Hematopoietic multipotent progenitor cell treated with erythropoietin and hydrocortisone succinate and interleukin-3 and kit ligand, for 4 days (in vitro differentiated cells): ENCODE data around the gene SH3BP5L.
"Not testable (repeated sequence)": the region's sequence is repeated elsewhere in the genome, so short reads cannot be mapped to it uniquely, and the experiment has no call there.

Experiments used
- DNase-seq: peaks from one replicate; pipeline ENCODE4 v3.0.0-alpha.2; 2015

Gene SH3BP5L

DNA sequence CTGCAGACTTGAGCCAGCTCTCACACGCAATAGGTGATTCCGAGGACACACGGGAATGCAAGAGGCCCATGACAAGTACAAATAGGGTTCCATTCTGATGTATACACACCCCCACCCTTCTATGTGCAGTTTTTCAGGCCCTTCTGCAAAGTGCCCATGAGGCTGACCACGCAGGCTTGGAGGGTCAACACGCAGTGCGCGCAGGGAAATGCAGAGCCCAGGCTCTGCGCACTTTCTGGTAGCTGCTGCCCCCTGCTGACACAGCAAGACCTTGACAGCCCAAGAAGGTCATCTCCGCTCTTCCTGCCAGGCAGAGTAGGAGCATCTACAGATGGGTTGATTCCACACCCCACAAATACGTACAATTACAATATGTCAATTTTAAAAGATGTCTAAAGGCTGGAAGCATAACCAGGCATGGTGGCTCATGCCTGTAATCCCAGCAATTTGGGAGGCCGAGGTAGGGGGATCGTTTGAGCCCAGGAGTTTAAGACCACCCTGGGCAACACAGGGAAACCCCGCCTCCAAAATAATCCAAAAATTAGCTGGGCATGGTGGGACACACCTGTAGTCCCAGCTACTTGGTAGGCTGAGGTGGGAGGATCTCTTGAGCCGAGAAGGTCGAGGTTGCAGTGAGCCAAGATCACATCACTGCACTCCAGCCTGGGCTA lies 18.5 kb downstream of the SH3BP5L start:
- DNase-seq, result peak; percentile 87

DNA sequence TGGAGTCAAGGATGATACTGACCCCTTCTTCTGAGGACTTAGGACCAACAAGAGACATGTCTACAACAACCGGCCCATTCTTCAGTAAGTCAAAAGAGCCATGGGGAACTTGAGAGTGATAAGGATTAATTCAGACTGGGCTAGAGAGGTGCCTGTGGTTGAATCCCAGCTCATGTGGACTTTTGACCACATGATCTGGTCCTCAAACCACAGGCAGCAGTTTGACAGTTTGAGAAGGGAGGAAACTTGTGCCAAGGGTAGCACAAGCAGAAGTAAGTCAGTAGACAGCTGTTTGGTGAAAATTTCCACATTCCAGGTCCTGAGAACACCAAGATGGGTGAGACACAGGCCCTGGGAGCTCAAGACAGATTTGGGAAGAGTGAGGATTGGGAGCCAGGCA lies 19.8 kb downstream of the SH3BP5L start:
- DNase-seq, result peak; percentile 89

DNA sequence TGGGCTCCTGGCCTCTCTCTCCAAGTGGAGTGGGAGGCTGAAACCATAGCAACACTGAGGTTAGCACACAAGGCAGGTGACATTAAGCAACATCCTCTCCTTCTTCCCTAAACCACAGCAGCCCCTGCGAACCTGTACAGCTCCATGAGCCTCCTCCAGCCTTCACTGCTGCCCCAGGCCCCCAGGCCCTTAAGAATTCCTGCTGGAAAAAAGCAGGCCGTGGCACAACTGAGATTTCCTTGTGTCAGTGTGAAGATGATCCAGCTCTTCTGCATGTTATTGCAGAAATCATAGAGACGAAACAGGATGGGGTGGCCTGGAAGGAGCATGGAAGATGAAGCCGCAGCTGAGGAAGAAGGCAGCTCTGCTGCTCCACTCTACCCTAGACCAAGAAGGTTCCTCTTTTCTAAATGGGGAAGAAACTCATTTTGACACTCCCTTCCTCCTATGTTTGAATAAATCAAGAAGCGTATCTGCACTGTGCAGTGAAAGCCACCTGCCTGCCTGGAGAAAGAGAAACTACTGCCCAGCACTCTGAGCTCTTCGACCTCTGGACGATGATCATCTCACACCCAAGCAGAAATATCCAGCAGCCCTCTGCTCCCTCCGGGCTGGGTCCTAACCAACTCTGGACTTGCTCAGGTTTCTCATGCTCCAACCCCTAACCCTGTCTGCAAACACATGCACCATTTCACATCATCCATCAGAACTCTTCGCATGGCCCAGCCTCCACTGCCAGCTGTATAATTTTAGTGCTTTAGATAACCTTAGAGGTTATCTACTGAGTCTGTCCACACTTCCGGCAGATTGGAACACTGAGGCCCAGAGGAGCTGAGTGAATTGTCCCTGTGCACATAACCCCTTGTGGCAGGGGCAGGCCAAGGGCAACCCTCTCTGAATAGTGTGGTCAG lies 20.7 kb downstream of the SH3BP5L start:
- DNase-seq, result peak; percentile 93

DNA sequence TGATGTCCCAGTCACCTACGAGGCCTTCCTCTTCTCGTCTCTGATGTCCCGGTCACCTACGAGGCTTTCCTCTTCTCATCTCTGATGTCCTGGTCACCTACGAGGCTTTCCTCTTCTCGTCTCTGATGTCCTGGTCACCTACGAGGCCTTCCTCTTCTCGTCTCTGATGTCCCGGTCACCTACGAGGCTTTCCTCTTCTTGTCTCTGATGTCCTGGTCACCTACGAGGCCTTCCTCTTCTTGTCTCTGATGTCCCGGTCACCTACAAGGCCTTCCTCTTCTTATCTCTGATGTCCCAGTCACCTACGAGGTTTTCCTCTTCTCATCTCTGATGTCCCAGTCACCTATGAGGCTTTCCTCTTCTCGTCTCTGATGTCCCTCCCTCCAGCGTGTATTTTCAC lies 22.2 kb downstream of the SH3BP5L start:
- DNase-seq, result not testable (repeated sequence)

DNA sequence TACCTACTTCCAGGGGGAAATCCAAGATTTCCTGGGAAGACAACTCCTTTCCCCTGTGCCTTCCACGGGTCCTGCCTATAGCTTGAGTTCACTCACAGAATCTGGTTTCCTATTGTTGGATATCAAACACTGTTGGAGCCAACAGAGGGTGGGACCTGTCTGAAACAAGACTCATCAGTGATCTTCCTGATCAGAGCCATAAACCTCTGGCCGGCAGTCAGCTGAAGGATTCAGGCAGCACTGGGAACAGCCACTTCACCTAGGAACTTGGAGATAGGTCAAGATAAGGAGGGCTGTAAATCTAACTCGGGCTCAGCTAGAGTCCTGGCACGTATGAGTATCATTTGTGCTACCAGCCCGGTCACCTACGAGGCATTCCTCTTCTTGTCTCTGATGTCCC lies 23.3 kb downstream of the SH3BP5L start:
- DNase-seq, result no peak

DNA sequence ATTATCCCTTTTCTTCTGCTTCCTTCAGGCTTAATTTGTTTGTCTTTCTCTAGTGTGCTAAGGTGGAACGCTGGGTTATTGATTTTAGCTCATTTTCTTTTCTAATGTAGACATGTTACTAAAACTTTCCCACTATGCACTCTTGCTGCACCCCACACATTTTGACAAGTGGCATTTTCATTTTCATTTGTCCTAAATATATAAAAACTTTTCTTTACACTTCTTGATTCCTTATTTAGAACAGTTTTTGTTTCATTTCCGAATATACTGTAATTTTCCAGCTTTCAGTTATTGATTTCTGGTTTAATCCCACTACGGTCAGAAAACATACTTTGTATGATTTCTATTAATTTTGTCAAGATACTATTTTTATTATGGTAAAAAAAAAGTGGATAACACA lies 25.3 kb downstream of the SH3BP5L start:
- DNase-seq, result no peak

DNA sequence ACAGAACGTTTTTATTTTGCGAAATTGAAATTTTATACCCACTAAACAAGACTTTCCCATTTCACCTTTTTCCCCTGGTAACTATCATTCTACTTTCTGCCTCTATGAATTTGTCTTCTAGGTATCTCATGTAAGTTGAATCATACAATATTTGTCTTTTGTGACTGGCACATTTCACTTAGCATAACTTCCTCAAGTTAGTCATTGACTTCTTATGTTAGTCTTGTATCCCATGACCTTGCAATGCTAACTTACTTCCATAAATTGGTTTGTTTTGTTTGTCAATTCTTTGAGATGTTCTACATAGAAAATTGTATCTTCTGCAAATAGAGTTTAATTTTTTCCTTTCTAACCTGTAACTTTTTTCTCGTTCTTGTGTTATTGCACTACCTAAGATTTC lies 26.9 kb downstream of the SH3BP5L start:
- no peak for DNase-seq

DNA sequence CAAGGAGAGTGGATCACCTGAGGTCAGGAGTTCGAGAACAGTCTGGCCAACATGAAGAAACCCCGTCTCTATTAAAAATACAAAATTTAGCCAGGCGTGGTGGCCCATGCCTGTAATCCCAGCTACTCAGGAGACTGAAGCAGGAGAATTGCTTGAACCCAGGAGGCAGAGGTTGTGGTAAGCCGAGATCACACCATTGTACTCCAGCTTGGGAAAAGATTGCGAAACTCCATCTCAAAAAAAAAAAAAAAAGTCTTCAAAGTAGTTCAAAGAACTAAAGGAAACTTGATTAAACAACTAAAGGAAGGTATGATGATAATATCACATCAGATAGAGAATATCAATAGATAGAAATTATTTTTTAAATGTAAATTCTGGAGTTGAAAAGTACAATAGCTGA lies 31.1 kb downstream of the SH3BP5L start:
- DNase-seq, result not testable (repeated sequence)

DNA sequence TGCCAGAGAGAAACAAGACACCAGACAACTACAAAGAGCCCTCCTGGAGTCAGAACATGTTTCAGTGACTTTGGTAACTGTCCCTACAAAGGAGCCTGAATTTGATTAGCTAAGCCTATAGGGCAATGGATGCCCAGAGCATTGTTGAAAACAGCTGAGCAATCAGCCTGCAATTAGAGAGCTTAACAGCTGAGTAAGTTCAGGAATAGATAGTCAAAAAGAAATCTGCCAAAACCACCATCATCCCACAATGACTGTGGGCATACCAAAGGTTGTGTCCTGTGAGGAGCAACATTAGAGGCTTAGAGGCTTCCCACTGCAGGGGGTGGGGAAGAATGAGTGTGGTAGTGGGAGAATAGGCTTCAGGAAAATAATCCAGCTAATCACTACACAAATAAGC lies 32.1 kb downstream of the SH3BP5L start:
- no peak for DNase-seq

DNA sequence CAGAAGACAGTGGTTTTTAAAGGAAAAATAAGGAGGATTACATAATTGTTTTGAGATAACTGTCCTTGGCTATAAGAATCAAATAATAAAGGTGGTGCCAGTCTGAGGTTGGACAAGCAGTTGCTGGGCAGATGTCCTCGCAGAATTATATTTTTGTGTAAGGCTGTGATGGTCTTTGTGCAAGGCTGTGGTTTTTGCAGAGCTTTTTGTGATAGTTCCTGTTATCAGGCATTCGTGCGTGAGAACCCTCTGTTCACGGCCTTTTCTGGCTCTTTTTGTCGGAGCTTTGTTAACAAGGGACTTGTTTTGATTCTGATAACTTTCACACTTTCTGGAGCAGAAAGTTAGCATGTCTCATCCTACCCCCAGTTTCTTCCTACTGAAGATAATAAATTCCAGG lies 33.4 kb downstream of the SH3BP5L start:
- DNase-seq, result peak; percentile 27

DNA sequence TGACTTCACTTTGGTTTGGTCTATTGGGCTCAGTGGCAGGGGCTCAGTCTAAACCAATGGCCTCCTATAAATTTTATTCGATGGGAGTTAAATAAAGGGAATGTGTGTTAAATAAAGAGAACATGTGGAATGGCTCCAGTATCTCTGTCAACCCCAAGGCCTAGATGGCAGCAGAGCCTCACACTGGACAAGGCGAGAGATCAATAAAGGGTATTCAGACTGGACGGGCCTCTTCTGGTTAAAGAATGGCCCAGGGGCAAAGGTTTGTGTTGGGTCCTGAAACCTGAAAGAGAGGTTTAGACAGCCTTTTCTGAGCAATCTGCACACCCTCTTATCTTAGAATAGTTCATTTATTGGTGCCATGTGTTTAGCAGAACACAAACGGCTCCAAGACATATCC lies 34.7 kb downstream of the SH3BP5L start:
- no peak for DNase-seq

DNA sequence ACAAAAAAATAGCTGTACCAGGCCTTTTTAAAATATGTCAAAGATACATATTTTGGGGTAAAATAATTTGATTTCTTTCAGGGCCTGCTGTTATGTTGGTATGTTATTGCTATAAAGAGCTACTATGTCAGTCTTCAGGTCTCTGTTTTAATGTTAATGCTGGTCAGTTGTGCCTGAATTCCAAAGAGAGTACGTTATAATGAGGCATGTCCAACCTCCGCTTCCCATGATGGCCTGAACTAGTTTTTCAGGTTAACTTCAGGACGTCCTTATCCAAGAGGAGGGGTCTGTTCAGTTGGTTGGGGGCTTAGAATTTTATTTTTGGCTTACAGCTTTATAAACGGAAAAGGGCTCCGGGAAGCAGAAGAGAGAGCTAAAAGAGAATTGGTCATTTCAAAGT lies 35.3 kb downstream of the SH3BP5L start:
- no peak for DNase-seq

DNA sequence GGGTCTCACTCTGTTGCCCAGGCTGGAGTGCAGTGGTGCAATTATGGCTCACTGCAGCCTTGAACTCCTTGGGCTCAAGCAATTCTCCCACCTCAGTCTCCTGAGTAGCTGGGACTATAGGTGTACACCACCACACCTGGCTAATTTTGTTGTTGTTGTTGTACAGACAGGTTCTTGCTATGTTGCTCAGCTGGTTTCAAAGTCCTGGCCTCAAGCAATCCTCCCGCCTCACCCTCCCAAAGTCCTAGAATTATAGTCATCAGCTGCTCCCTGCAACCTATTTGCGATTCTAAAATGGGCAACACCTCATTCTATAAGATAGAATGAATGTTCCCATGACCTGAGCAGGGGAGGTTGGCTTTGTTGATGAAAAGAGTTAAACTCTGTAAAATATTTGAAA lies 36.4 kb downstream of the SH3BP5L start:
- DNase-seq, result not testable (repeated sequence)

DNA sequence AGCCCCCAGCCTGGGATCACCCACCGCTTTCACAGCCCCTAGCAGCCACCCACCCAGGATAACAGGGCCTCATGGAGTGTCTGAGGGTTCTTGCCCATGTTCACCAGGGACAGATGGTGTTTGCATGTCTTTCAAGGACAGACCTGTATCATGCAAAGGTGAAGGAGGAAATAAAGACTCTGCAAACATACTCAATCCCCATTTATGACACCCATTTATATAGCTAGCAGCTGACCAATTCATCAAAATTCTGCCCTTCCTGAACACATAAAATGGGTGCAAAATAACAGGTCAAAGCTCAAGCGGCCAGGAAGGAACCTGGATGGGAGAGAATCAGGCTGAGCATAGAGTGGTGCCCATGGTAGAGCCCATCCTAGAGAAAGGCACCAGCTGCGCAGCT lies 37.4 kb downstream of the SH3BP5L start:
- no peak for DNase-seq

DNA sequence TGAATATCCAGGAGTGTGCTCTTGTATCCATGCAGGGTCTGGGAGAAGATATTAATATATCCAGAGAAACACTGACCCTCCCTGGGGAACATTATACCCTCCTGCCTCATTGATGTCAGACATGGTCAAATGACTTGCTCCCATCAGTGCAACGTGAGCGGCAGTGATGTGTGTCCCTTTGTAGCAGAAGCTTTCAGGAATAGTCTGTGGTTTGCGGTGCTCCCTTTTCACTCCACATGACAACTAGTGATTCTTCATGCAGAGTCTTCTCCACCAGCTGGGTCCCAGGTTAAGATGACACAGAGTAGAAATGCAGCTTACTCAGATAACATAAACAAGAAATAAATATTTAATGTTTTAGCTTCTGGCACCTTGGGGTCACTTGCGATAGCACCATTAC lies 38.3 kb downstream of the SH3BP5L start:
- no peak for DNase-seq

DNA sequence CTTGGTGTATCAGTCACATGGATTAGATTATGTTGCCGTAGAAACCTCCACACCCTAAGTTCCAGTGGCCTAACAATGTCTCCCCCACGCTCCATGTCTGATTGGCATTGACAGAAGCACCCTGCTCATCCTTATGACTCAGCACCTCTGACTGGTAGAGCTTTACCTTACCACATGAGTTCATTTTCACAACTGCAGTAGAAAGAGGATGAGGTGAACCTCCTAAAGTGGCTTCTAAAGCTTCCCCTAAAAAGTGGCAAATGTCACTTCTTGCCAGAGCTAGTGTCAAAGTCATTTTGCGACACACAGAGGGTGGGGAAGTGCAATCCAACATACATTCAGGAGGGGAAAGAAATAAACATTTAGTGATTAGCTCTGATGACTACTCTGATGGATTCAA lies 39.6 kb downstream of the SH3BP5L start:
- peak; percentile 33 for DNase-seq

DNA sequence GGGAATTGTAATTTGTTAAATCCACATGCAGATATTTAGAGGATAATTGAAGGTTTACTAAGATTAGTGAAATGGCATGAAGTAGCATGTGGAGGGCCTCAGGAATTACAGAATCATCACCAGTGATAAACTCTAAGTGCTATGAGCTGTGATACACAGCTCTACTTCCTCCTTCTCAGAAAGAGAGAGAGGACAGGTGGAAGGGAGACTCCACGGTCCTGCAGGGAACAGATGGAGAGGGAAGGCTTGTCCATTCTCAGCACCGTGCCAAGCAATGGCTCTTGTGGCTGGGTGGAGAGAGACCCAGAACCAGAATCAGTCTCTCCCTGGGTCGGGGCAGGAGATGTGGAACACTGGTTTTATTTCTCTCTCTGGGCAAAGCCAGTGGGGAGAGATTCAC lies 42.3 kb downstream of the SH3BP5L start:
- DNase-seq, result no peak

DNA sequence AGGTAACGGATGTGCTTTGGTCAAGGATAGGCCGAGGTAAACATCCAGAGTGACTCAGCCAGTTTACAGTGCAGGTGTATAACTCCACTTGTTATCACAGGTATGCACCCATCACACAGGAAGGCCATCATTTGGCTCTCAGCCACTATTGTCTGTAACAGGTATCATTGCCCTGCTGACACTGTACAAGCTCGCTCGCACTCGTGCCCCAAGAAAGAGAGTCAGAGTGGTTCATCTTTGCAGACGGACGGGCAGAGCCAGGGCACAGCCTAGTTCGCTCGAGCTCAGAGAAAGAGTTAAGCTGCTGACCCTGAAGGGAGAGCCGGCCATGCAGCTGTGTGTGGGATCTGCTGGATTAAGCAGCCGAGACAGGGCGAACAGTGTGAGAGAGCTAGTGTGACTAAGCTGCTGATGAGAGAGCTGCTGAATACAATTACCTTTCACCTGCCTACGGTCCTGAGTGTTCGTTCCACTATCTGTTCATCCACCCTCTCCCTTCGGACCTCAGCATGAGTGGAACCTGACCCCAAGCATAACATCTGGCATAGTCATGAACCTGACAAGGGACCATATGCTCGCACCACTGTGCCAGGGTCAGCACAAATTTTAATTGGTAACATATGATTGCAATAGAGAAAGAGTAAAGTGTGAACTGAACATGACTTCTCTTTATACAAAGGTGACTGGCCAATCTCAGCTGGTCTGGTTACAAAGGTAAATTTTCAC lies 43.1 kb downstream of the SH3BP5L start:
- DNase-seq, result no peak

DNA sequence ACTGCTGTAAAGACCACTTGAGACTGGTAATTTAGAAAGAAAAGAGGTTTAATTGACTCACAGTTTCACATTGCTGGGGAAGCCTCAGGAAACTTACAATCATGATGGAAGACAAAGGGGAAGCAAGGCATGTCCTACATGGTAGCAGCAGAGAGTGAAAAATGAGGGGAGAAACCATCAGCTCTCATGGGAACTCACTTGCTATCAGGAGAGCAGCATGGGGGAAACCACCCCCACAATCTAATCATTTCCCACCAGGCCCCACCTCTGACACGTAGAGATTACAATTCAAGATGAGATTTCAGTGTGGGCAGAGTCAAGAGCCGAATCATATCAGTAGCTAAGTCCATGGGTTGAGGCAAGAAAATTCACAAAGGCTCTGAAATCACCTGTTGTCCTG lies 46.4 kb downstream of the SH3BP5L start:
- DNase-seq, result peak; percentile 39

DNA sequence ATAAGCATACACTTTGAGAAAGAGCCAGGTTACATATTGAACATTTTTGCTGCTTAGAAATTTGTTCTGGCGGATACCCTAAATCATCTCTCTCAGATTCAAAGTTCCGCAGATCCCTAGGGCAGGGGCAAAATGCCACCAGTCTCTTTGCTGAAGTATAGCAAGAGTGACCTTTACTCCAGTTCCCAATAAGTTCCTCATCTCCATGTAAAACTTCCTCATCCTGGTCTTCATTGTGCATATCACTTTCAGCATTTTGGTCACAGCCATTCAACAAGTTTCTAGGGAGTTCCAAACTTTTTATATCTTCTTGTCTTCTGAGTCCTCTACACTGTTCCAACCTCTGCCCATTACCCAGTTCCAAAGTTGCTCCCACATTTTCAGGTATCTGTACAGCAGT lies 46.8 kb downstream of the SH3BP5L start:
- DNase-seq, result no peak

DNA sequence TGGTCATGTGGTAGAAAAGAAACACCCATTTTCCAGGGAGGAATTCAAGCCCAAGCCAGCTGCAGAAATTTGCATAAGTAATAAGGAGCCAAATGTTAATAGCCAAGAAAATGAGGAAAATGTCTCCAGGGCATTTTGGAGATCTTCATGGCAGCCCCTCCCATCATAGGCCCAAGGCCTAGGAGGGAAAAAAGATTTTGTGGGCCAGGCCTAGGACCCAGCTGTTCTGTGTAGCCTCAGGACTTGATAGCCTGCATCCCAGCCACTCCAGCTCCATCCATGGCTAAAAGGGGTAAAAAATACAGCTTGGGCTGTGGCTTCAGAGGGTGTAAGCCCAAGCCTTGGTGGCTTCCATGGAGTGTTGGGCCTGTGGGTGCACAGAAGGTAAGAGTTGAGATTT lies 48.7 kb downstream of the SH3BP5L start:
- DNase-seq, result no peak

DNA sequence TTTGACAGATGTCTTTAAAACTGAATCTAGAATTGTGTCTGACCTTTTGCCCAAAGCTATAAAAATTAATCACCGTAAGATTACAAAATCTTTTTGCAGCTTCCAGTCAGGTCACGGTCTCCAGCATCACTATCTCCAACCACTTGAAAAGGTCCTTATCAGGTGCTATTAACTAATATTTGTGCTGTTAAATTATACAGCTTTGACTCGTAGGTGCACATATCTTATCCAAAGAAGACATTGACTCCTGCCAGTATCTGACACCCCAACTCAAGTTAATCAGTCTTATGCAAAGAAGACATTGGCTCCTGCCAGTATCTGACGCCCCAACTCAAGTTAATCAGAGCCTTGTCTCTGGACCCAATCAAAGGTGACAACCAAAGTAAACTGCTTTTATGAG lies 50.3 kb downstream of the SH3BP5L start:
- DNase-seq, result no peak
